GM18517 (cell line): Measurements from ENCODE around the gene LINGO1.

Experiments
- ATAC-seq: cut with Tn5 transposase; IDR thresholded peaks from one replicate; pipeline ENCODE4 v1.9.1; 2021; ENCODE audit warnings: mild to moderate bottlenecking, moderate library complexity; ENCODE audit not compliant: unreplicated experiment

LINGO1 gene

DNA sequence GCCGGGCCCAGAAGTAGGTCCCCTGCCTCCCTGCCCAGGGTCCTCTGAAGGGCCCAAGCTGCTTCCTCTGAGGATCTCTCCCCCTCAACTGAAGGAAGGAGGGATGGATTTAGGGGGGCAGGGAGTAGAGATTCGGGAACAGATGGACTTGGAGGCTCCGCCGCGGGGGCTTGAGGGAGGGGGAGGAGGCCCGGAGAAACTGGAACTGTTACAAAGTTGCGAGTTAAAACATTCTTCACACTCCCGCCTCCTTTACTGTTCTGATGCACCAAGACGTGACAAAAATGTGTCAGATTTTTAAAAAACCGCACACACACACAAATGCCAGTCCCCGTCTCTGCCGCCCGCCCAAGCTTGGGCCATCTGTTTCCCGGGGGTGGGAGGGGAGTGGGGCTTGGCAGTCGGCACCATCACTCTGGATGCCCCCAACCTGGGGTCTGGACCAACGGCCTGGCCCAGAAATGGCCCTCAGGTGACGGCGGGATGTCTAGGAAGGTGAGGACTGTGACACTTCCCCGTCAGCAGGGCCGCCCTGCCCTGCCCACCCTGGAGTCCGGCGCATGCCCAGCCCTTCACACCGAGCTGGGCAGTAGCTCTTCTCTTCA is 25.0 kb upstream of the LINGO1 start:
- no peak for ATAC-seq

DNA sequence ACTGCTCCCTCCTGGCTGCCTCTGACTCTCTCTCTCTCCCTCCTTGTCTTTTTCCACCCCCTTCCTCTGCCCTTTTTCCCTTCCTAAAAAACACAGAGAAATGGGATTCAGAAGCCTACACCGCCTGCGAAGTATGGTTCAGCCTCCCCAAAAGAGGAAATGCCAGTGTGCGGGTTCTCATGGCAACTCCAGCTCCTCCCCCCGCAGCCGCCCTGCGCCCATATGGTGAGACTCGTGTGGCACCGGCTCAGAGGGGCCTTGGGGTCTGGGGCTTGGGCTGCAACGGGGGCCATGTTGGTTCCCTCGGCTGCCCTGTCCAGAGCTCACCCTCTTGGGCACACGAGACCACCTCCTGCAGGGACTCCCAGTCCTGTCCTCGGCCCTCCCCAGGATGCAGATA is 23.6 kb upstream of the LINGO1 start:
- no peak for ATAC-seq

DNA sequence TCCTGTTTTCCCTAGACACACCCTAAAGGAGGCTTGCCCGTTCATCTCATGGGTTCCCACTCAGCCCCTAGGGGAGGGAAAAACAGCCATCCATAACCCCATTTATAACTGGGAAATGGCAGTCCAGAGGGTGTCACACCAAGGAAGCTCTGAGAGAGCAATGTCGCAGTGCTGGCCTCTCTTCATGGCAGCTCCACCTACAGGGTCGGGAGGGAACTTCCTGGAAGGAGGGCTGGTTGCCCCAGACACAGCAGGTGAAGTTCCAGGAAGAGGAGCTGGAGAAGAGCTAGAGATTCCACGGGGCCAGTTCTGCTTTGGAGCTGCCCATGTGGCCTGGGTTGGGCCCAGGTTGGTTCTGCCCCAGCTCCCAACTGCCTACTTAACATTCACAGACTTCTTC is 22.3 kb upstream of the LINGO1 start:
- no peak for ATAC-seq

DNA sequence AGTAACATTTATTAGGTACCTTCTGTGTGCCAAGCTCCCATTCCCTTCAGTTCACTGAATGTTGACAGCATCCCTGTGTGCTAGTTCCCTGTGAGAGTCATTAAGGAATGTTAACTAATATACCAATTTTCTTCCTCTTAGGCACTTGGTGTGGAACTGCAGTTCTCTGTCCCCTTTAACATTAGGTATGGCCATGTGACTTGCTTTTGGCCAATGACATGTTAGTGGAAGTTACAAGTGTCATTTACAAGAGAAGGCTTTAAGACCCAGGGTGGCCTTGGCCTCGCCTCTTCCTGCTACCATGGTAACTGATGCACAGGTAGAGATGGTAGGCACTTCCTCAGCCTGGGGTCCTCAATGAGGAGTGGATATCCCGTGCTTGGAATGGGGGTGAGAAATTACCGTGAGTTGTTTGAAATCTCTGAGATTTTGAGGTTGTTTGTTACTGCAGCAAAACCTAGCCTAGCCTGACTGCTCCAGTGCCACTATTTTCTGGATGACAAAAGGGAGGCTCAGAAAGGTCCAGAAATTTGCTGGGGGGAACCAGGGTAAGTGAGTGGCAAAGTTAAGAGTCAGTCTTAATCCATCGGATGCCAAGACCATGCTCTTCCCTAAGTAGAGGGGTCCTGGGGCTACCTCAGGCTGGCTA is 21.2 kb upstream of the LINGO1 start:
- ATAC-seq = no peak

DNA sequence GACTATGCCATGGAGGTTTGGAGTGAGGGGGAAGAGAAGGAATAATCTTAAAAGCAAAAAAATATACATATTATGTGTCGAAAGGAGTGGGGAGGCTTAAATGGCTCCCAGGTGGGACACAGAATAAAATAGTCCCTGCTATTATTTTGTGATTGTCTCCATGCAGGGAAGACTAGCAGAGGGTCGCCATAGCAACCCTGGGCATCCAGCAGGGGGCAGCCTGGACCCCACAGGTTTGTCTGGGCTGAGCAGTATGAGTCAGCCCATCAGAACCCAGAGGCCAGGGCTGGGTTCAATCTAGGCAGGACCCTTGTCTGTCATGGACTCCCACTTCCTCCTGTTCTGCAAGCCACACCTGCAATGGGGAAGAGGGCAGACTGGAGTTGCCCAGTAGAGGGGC is 17.6 kb upstream of the LINGO1 start:
- ATAC-seq = no peak

DNA sequence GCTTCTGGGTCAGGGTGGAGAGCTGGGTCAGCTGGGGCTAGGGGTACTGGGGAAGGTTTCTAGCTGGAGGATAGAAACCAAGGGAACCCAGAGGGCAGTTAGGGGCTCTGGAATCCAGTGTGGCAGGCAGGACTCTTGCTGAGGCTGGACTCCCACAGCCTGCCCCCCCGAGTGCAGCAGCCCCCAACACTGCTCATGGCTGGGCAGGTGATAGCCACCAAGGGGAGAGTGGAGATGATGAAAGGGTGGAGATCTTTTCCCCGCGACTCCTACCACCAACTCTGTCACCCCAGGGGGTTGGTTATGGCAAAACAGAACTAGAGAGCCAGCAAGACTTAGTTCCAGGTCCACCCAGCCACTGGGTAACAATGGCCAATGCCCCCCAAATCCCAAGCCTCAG is 16.9 kb upstream of the LINGO1 start:
- no peak for ATAC-seq

DNA sequence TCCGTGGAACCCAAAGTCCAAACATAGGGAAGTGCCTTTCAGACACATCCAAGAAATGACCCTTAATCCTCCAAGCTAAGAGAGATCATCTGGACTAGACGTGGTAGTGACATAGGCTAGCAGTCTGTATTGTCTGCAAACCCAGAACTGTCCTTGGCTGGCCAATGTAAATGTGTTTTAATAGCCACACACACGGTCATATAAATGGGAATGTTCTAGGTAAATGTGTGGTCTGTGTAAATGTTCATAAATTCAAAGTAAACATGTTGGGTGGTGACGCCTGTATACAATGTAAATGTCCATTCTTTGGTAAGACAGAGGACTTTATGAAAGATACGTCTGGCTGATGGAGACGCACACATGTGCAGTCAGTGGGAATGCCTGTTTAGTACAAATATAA is 16.3 kb upstream of the LINGO1 start:
- ATAC-seq = no peak

DNA sequence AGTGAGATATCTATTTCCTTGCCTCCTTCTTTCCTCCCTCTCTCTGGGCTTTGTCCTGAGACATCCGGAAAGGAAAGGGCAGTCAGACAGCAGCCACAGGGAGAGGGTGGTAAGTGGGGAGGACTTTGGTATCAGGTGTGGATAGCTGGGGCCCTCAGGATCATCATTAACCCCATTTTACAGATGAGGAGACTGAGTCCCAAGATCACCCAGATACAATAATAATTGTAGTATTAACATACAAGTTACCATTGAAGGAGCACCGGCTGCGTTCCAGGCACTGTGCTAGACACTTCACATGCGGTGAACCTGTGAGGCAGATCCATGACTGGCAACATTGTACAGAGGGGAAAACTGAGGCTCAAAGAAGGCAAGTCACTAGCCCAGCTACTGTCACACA is 15.2 kb upstream of the LINGO1 start:
- ATAC-seq = no peak

DNA sequence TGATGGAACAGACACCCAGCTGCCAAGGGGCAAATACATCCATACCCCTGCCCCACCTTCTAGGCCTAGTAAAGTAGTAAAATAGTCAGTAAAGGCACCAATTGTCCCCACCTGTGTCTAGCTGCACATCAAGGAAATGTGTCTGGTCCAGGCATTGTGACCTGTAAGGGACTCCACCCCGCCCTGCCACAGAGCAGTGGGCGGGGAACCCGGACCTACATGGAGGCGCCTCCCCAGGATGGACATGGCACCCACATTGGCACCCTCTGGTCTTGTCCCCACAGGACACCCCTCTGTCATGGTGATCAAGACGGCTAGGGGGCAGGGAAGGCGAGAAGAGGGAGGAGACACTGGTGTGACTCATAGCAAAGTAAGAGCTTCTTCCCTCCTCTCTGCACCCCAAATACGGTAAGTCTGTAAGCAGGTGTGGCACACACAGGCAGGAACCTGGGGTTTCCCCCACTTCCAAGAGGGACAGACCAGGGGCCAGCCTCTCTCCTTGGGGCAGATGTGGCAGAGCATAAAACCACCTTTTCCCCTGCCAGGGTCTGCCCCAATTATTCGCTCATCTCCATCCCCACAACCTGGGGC is 13.5 kb upstream of the LINGO1 start:
- ATAC-seq = no peak

DNA sequence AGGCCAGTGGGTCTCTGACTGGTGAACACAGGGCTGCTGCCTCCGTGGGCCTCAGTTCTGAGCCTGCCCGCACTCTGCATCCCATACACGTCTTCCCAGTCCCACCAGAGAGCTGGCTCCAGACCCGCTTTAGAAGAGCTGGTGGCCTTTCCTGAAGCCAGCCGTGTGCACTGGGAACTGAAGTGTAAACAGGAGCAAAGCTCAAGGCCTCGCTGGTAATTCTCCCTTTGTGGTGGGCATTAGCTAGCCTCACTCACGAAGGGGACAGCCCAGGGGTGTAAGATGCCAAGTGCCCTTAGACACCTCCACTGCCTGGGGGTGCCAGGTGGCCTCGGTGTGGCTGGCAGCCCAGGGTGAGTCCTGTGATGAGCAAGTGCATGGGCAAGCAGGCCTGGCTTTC is 12.9 kb upstream of the LINGO1 start:
- ATAC-seq = no peak

DNA sequence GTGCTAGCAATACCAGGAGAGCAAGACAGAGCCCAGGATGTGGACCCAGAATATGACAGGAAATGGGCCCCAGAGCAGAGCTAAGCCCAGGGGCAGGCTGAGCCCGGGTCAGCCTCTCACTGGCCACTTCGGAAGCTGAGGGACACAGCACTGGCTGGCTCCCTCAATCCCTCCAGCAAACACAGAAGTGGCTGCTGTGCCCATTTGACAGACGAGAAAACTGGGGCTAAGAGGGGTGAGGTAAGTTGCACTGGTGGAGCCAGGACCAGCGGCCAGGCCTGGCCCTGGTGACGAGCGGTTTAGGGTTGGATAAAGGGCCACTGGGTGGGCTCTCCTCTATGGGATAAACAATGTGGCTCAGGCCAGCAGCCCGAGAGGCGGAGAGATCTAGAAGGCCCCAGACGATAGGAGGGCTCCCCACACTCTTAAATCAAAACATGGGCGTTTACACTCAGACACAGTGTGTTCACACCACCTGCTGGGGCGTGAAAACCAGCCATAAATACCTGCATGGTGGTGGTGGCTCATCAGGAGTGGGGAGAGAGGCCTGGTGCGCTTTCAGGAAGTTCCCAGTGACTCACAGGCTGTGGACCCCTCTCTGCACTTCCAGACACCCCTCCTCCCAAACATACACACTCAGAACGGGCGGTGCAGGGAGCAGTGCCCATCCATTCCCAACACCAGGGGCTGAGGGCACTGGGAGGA is 12.0 kb upstream of the LINGO1 start:
- ATAC-seq = no peak

DNA sequence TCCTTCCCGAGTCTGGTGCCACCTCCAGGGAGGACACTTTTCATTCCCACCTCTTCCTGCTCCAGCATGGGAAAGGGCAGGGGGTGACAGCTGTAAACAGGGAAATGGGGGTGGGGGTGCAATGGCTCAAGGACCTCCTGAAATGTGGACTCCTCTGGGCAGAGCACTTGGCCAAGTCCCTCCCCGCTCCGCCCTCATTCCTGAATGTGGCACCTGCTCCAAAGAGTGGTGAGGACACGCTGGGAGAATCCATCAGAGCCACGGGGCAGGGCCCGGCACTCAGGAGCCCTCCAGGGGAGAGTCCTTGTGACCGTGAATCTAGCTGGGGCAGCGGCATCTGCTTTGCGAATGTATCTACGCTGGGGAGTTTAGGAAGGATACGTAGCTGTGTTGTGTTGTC is 11.1 kb upstream of the LINGO1 start:
- ATAC-seq = no peak

DNA sequence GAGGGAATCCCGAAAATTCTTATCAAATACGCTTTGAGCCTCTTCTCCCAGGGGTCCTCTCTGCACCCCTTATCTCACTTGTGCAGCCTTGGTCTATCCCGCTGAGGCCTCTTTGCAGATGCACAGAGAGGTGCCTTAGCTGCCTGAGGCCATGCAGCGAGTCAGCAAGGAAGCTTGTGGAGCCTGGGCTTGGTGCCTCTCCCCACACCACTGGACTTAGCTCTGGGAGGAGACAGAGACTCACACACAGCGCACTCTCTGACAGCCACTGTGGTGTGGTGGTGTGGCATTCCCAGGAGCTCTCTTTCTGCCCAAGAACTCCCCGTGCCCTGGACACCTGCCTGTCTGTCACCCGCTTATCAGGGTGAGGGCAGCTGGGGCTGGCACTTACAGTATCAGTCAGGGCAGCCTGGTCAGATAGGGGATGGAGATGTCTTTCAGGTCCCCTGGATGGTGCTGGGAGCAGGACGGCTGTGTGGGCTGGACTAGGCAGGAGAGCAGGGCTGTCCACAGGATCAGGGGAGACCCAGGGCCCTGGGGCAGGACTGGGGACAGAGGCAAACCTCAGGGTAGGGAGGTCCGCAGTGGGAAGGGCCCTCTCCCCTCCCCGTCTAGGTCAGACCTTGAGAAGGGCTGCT is 10.2 kb upstream of the LINGO1 start:
- ATAC-seq = no peak

DNA sequence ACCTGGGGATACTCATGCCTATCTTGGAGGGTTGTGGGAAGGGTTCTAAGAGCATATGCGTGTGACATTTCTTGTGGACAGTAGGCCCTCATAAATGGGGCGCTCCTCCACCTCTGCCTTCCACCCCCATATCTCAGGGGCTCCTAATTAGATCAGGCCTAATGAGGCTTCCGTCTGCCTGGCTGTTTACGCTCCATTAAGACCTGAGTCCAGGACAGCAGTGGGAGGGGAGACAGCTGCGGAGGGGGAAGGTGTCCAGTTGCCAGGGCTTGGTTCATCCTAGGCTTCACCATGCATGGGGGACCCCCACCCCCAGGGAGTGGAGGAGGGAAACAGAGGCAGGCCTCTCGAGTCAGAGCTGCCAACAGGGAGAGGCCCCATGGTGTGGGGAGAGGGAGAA is 9.3 kb upstream of the LINGO1 start:
- no peak for ATAC-seq

DNA sequence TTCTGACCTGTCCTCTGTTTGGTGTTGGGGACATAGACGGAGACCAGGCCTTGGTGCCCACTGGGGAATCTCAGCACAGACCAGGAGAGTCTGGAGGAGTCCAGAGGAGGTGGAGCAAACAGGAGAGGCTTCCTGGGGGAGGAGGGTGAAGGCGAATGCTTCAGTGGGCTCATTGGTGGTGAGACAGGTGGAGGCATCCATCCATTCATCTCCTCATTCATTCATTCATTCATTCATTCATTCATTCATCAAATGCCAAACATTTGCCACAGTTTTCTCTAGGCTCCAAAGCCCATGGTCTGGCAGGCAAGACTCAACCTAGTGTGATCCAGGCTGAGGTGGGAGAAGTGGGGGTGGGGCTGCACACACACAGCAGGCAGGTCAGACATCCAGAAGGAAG is 7.9 kb upstream of the LINGO1 start:
- ATAC-seq = no peak

DNA sequence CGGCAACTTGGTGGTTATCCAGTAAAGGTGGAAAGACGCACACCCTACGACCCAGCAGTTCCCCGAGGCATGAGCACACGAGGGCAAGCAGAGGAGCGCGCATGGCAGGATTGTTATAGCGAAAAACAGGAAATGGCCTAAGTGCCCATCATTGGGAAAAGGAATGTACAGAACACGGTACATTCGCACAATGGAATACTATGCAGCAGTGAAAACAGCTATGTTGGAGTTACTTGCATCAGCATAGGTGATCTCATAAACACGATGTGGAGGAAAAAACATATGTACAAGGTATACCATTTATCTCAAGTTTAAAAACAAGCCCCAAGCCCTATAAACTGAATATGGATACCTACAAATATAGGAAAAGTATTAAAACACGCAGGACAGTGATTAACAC is 6.7 kb upstream of the LINGO1 start:
- ATAC-seq = no peak

DNA sequence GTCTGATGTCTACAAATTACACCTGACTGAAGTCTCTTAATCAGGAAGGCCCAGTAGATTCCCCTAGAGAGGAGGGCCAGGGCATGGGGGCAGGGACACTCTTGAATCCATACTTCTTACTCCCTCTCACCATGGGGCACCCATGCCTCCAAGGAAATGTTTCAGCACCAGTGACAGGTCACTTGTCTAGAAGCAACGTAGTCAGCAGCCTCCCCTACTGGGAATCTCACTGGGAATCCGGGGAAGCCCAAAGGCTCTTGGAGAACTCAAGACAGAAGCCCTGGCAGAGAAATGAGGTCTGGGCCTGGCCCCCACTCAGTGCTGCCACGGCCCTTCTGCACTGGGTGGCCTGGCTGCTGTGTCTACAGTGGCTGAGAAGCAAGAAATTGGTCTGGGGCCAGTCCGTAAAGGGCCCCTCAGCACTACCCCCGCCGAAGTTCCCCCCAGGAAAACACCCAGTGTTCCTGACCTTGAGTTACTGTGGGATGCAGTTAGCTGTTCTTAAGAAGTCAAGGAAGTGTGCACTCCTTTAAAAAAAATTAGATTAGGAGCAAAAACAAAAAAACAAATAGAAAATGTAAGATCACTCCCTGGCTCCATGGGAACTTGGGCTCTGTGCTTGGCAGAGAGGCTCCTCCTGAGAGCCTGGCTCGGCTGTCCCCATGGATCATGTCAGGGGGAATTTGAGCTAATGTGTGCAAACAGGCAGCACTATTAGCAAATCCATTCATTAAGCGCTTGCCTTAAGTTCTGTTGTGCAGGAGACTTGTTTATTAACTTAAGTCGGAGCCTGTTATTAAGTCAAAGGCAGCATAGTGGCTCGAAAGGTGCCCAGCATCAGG is 5.4 kb upstream of the LINGO1 start:
- no peak for ATAC-seq

DNA sequence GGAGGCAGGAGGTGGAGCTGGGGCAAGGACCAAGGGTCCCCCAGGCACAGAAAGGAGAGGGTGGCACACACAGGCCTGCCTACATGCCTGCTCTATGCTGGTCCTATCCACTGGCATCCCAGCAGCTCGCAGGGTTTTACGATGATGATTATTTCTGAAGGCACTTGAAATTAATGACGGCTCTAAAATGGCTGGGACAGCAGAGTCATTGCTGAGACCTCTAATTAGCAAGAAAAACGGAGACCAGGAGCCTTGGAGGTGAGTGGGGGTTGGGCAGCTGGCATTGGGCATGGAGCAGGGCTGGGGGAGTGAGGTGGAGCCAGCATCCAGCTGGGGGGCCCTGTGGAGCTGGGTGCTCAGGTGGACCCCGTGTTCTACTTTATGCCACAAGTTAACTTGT is 3.5 kb upstream of the LINGO1 start:
- no peak for ATAC-seq

DNA sequence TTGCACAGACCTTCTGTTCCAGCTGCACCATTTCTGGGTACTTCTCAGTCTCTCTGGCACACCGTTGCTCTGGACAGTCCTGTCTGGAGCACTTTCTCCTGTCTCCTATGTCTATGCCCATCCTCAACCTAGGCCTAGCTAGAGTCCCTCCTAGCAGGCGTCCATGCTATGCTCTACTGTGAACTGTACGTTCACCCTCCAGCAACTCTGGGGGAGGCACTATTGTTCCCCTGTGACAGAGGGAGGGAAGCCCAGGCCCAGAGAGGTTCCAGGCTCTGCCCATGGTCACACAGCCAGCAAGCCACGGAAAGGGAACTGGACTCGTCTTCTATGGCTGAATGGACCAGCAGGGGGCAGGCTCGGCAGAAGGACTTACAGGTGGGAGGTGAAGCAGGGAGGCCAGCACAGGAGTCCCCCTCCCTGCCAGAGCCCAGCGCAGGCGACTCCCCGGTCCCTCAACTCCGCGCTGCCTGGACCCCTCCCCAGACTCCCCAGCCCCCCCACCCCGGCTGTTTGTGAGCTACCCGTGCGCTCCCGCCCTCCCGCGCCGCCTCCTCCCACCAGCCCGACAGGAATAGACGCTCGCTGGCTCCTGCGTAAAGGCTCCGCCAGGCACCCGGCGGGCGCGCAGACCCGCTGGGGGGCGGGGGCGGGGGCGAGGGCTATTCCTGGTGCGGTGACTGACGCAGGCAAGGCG is 1.7 kb upstream of the LINGO1 start:
- no peak for ATAC-seq

DNA sequence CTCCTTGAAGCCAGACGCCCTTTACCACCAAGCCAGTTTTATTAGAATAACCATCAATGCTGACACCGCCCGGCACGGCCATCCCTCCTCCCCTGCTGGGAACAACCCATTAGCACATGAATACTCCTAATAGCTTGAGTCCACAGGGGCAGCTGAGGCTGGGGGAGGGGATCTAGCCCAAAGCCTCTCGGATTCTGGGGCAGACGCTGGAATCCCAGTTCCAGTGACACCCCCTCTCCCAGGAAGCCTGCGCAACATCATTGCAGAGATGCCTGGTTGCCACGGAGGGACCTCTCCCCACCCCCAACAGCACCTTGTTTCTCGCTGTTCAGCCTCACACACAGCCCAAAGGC is 1.2 kb upstream of the LINGO1 start:
- no peak for ATAC-seq
